KMS-11 (cell line): ENCODE data around the gene MEP1B.

Experiments used
- H2AFZ ChIP-seq: fragments of 200-600 bp; sonication (generic); 2 replicates; pipeline ENCODE4 v1.6.1; 2016; ENCODE audit warnings: antibody characterized with exemption, mixed run types, low read depth
- H3K27ac ChIP-seq: fragments of 200-600 bp; sonication (generic); 2 replicates; pipeline ENCODE4 v1.6.1; 2016; ENCODE audit warnings: mild to moderate bottlenecking, mixed run types
- H3K27me3 ChIP-seq: fragments of 200-600 bp; sonication (generic); 2 replicates; pipeline ENCODE4 v1.6.1; 2017; ENCODE audit warnings: mild to moderate bottlenecking, low read depth, mixed run types, moderate library complexity; ENCODE audit not compliant: insufficient read depth
- H3K36me3 ChIP-seq: fragments of 200-600 bp; sonication (generic); 2 replicates; pipeline ENCODE4 v1.6.1; 2017; ENCODE audit warnings: mild to moderate bottlenecking, mixed run types; ENCODE audit not compliant: insufficient read depth
- H3K4me1 ChIP-seq: fragments of 200-600 bp; sonication (generic); 2 replicates; pipeline ENCODE4 v1.6.1; 2016; ENCODE audit warnings: mild to moderate bottlenecking, low read depth, mixed run types; ENCODE audit not compliant: poor library complexity, severe bottlenecking
- H3K4me2 ChIP-seq: fragments of 200-600 bp; sonication (generic); 2 replicates; pipeline ENCODE4 v1.7.0; 2016; ENCODE audit warnings: mild to moderate bottlenecking, mixed run types
- H3K4me3 ChIP-seq: fragments of 200-600 bp; sonication (generic); IDR thresholded peaks from 2 replicates; pipeline ENCODE4 v1.6.1; 2017; ENCODE audit warnings: low read depth, low read length, mixed read lengths; ENCODE audit not compliant: insufficient read depth
- H3K79me2 ChIP-seq: fragments of 200-600 bp; sonication (generic); 2 replicates; pipeline ENCODE4 v1.6.1; 2016; ENCODE audit warnings: low read depth, mixed run types; ENCODE audit not compliant: insufficient read depth
- H3K9ac ChIP-seq: fragments of 200-600 bp; sonication (generic); 2 replicates; pipeline ENCODE4 v1.6.1; 2016; ENCODE audit warnings: mild to moderate bottlenecking, mixed run types
- H4K20me1 ChIP-seq: fragments of 200-600 bp; sonication (generic); 2 replicates; pipeline ENCODE4 v1.6.1; 2016; ENCODE audit warnings: mild to moderate bottlenecking, mixed run types; ENCODE audit not compliant: insufficient read depth
- TF ChIP-seq, protein P1 (sequence below): fragments of 200-600 bp; sonication (generic); conservative IDR thresholded peaks from 2 replicates; pipeline ENCODE4 v1.6.1; 2017; ENCODE audit warnings: low read depth, mild to moderate bottlenecking, antibody characterized with exemption, low read length, moderate library complexity, mixed read lengths

MEP1B gene

DNA sequence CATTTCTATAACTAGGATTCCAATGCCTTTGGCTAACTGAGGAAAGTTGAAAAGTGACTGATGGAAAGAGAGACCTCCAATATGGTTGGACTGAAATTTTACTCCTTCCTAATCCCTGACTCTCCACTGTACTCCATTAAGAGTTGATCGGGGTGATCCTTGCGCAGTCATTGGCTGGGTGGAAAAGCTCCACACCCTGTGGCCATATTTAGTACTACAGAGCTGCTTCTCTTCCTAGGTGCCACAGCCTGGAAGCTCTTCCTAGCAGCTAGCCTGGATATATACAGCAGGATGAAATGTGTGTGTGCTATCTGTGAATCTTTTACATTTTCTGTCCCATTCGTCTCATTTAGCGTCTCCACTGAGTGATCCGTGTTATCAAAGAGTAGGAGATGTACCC, 71.2 kb downstream of the MEP1B start:
- Histone ChIP-seq H3K79me2 (no peaks in the 10 kb centered on the region), H3K4me1 (no peaks in the 10 kb centered on the region), H3K9ac (no peak overlapping the region), H3K36me3 (no peaks in the 10 kb centered on the region), H2AFZ (no peak overlapping the region), H3K4me3 (no peak overlapping the region), H4K20me1 (no peaks in the 10 kb centered on the region), H3K27me3 (no peaks in the 10 kb centered on the region), H3K4me2 (no peak overlapping the region), H3K27ac (no peak overlapping the region)
- TF ChIP-seq, protein P1, sequence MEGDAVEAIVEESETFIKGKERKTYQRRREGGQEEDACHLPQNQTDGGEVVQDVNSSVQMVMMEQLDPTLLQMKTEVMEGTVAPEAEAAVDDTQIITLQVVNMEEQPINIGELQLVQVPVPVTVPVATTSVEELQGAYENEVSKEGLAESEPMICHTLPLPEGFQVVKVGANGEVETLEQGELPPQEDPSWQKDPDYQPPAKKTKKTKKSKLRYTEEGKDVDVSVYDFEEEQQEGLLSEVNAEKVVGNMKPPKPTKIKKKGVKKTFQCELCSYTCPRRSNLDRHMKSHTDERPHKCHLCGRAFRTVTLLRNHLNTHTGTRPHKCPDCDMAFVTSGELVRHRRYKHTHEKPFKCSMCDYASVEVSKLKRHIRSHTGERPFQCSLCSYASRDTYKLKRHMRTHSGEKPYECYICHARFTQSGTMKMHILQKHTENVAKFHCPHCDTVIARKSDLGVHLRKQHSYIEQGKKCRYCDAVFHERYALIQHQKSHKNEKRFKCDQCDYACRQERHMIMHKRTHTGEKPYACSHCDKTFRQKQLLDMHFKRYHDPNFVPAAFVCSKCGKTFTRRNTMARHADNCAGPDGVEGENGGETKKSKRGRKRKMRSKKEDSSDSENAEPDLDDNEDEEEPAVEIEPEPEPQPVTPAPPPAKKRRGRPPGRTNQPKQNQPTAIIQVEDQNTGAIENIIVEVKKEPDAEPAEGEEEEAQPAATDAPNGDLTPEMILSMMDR: no peak

DNA sequence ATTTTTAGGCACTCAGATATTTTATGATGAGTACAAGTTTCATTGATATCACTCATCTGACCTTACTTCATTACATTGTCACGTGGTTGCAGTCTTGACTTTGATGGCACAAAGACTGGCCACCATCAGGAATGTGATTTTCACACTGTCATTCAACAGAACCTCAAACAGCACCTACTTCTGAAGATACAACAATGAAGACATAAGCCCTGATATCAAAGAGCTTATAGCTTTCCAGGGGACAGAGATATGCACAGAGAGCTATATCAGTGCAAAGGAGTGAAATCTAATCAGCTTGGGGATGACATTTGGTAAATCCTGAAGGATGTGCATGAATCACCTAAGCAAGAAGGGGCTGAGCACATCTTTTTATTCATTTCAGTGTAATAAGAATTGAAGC, 72.3 kb downstream of the MEP1B start:
- no peaks in the 10 kb centered on the region for H3K4me1 ChIP-seq

DNA sequence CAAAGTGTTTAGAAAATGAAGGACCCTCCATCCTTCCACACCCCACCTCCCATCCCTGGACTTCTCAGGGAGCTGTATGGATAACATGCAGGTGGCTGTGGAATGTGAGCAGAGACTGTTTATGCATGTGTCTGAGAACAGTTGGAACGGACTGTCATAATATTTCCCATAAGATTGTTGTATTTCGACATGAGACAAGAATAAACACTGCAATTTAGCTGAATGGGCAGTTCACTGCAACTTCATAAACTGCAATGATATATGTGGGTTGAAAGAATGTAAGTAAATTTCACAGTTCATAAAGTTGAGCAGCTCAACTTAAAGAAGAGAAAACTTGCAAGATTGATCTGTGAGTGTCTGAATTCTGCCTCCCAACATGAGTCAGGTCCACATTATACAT, 74.6 kb downstream of the MEP1B start:
- Histone ChIP-seq H3K36me3 (no peaks in the 10 kb centered on the region), H3K27ac (no peak overlapping the region), H4K20me1 (no peaks in the 10 kb centered on the region), H3K4me3 (no peak overlapping the region), H3K9ac (no peak overlapping the region), H3K4me1 (no peaks in the 10 kb centered on the region), H3K27me3 (no peaks in the 10 kb centered on the region), H3K79me2 (no peaks in the 10 kb centered on the region), H2AFZ (no peak overlapping the region), H3K4me2 (no peak overlapping the region)
- TF ChIP-seq, protein P1: no peak

More for the DNA sequence above, 72.3 kb downstream of the MEP1B start:
- H3K79me2 ChIP-seq: no peaks in the 10 kb centered on the region
- no peak overlapping the region for H2AFZ ChIP-seq
- no peaks in the 10 kb centered on the region for H4K20me1 ChIP-seq
- TF ChIP-seq, protein P1: no peak
- no peaks in the 10 kb centered on the region for H3K36me3 ChIP-seq
- H3K27ac ChIP-seq: no peak overlapping the region
- no peak overlapping the region for H3K9ac ChIP-seq
- H3K27me3 ChIP-seq: no peaks in the 10 kb centered on the region
- H3K4me3 ChIP-seq: no peak overlapping the region
- no peak overlapping the region for H3K4me2 ChIP-seq

DNA sequence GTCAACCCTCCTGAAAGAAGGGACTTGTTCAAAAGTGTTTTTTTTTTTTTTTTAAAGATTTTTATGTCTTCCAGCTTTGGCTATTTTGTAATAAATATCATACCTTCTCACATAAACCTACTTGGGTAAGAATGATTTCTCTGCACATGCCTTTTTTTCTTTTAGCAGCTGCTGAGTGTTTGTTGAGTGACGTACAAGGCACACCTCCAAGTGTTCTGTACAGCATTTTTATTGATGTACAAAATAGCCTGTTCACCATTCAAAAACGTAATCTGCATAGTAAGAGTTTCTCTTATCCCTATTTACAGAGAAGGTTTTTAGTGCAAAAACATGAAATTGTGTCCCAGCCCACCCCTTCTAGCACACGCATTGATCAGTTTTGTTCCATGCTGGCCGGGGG, 77.6 kb downstream of the MEP1B start:
- Histone ChIP-seq H3K79me2 (no peaks in the 10 kb centered on the region), H3K4me1 (no peaks in the 10 kb centered on the region), H3K27ac (no peak overlapping the region), H2AFZ (no peak overlapping the region), H3K27me3 (no peaks in the 10 kb centered on the region), H3K4me2 (no peak overlapping the region), H4K20me1 (no peaks in the 10 kb centered on the region), H3K36me3 (no peaks in the 10 kb centered on the region), H3K9ac (no peak overlapping the region), H3K4me3 (no peak overlapping the region)
- TF ChIP-seq, protein P1: no peak
